ENCODE data around the gene RUNX3. TPM values are rescaled to one million over a fixed set of nuclear protein-coding genes. Genes with fewer than 3 reads are reported as not detected.

Gene RUNX3
- polyA plus RNA-seq, 1 of the 3 experiments (the other 2 are of a cell fraction), result not detected

DNA sequence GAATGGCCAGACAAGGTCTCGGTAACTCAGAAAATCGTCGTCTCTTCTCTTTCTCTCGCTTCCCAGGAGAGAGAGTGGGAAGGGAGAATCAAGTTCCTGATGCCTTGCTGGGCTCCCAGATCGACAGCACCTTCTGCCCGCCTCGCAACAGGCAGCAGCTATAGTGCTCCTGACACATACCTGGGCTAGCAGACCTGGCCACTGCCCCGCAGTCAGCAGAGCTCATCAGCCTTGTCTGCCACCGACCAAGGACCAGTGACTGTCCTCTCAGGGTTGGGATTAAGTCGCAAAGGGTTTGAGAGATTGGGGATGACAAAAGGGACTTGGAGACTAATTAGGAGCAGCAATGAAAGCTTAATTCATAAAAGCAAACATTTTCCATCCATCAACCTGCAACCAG, 4.1 kb downstream of the RUNX3 start:
- DNase-seq, result no peak
- Histone ChIP-seq H3F3A (replicated peaks; ENCODE audit: insufficient read depth) (no peaks in the 10 kb centered on the region), H3K9me3 (no peaks in the 10 kb centered on the region), H3K9ac (no peak overlapping the region), H2AFZ (ENCODE audit: low read depth) (no peak overlapping the region), H3K4me3 (ENCODE audit: low read depth in 2 of 2, low read length in 1 of 2) (no peak overlapping the region), H3K79me2 (ENCODE audit: insufficient read depth) (no peaks in the 10 kb centered on the region), H3K27ac (ENCODE audit: low read depth in 2 of 2, low read length in 1 of 2) (no peak overlapping the region), H4K20me1 (ENCODE audit: insufficient read depth) (no peaks in the 10 kb centered on the region), H3K9me2 (no peaks in the 10 kb centered on the region), H3K4me2 (no peak overlapping the region), H3K4me1 (ENCODE audit: control insufficient read depth in 1 of 2, insufficient read depth in 2 of 2, low read depth in 1 of 2, low read length in 1 of 2) (no peaks in the 10 kb centered on the region; a peak in 1 of 4 replicates), H3K27me3 (ENCODE audit: insufficient read depth) (peaks cover 73% of the 10 kb centered on the region), H3K36me3 (replicated peaks in 1 of 2; ENCODE audit: control insufficient read depth in 1 of 2, insufficient read depth in 2 of 2, low read length in 1 of 2) (no peaks in the 10 kb centered on the region)
- TF ChIP-seq NFIC (IDR thresholded peaks at IDR 0.05; ENCODE audit: borderline replicate concordance) (no peak), MXI1 (IDR thresholded peaks at IDR 0.05; ENCODE audit: low read depth, low read length) (no peak), TAF1 (IDR thresholded peaks at IDR 0.05; ENCODE audit: borderline replicate concordance, low read depth, low read length) (no peak), NRF1 (IDR thresholded peaks at IDR 0.05; ENCODE audit: low read depth, low read length) (no peak), TCF12 (IDR thresholded peaks at IDR 0.05) (no peak), FOSL2 (IDR thresholded peaks at IDR 0.05; ENCODE audit: borderline replicate concordance, low read depth) (no peak), EP300 (IDR thresholded peaks at IDR 0.05; ENCODE audit: borderline replicate concordance in 1 of 2, low read depth in 1 of 2, low read length in 1 of 2) (no peak), GATA2 (CRISPR knock-in tag; IDR thresholded peaks at IDR 0.05) (no peak), JUND (IDR thresholded peaks at IDR 0.05) (no peak), GABPA (IDR thresholded peaks at IDR 0.05; ENCODE audit: low read depth) (no peak), FOXM1 (IDR thresholded peaks at IDR 0.05; ENCODE audit: low read depth) (no peak)
- TF ChIP-seq, protein P1, sequence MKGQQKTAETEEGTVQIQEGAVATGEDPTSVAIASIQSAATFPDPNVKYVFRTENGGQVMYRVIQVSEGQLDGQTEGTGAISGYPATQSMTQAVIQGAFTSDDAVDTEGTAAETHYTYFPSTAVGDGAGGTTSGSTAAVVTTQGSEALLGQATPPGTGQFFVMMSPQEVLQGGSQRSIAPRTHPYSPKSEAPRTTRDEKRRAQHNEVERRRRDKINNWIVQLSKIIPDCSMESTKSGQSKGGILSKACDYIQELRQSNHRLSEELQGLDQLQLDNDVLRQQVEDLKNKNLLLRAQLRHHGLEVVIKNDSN (IDR thresholded peaks at IDR 0.05; ENCODE audit: borderline replicate concordance, low read depth), result no peak
- TF ChIP-seq, protein P2, sequence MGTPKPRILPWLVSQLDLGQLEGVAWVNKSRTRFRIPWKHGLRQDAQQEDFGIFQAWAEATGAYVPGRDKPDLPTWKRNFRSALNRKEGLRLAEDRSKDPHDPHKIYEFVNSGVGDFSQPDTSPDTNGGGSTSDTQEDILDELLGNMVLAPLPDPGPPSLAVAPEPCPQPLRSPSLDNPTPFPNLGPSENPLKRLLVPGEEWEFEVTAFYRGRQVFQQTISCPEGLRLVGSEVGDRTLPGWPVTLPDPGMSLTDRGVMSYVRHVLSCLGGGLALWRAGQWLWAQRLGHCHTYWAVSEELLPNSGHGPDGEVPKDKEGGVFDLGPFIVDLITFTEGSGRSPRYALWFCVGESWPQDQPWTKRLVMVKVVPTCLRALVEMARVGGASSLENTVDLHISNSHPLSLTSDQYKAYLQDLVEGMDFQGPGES (IDR thresholded peaks at IDR 0.05; ENCODE audit: low read depth, low read length), result no peak
- TF ChIP-seq, protein P3, sequence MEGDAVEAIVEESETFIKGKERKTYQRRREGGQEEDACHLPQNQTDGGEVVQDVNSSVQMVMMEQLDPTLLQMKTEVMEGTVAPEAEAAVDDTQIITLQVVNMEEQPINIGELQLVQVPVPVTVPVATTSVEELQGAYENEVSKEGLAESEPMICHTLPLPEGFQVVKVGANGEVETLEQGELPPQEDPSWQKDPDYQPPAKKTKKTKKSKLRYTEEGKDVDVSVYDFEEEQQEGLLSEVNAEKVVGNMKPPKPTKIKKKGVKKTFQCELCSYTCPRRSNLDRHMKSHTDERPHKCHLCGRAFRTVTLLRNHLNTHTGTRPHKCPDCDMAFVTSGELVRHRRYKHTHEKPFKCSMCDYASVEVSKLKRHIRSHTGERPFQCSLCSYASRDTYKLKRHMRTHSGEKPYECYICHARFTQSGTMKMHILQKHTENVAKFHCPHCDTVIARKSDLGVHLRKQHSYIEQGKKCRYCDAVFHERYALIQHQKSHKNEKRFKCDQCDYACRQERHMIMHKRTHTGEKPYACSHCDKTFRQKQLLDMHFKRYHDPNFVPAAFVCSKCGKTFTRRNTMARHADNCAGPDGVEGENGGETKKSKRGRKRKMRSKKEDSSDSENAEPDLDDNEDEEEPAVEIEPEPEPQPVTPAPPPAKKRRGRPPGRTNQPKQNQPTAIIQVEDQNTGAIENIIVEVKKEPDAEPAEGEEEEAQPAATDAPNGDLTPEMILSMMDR (IDR thresholded peaks at IDR 0.05), result no peak
- TF ChIP-seq, protein P4, sequence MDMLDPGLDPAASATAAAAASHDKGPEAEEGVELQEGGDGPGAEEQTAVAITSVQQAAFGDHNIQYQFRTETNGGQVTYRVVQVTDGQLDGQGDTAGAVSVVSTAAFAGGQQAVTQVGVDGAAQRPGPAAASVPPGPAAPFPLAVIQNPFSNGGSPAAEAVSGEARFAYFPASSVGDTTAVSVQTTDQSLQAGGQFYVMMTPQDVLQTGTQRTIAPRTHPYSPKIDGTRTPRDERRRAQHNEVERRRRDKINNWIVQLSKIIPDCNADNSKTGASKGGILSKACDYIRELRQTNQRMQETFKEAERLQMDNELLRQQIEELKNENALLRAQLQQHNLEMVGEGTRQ (IDR thresholded peaks at IDR 0.05; ENCODE audit: borderline replicate concordance, low read depth, low read length), result no peak
- TF ChIP-seq, protein P5, sequence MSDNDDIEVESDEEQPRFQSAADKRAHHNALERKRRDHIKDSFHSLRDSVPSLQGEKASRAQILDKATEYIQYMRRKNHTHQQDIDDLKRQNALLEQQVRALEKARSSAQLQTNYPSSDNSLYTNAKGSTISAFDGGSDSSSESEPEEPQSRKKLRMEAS (IDR thresholded peaks at IDR 0.05; ENCODE audit: low read depth), result no peak
- WGBS (ENCODE audit: low lambda C conversion rate), result 69% methylated on average over 6 of the region's 10 CpGs
- ChIA-PET POLR2A (no interaction called here), CTCF (interaction anchor here (1.3 to 3.6 kb wide), 4 partner anchors 11 to 175 kb away, joined by 3 to 17 read pairs (median 6); no protein-coding TSS in a partner anchor)
